SK-N-SH treated with all-trans-retinoic acid at 6 μM for 48 hours (cell line): ENCODE results near the gene ADARB2.

Experiments
- ATAC-seq: fragments of 200-7000 bp; cut with Tn5 transposase; 3 replicates; pipeline ENCODE4 v1.9.1; 2020; ENCODE audit warnings: mild to moderate bottlenecking, moderate library complexity
- BACH2 ChIP-seq: fragments of 250-450 bp; sonication (Bioruptor Pico); IDR thresholded peaks from 2 replicates; pipeline ENCODE4 v1.9.0; 2021; ENCODE audit warnings: mild to moderate bottlenecking, borderline replicate concordance
- ESRRG ChIP-seq: fragments of 250-450 bp; sonication (Bioruptor Pico); IDR thresholded peaks from 2 replicates; pipeline ENCODE4 v1.6.1; 2021; ENCODE audit warnings: mild to moderate bottlenecking
- GLIS3 ChIP-seq: fragments of 250-450 bp; sonication (Bioruptor Pico); IDR thresholded peaks from 2 replicates; pipeline ENCODE4 v1.5.0; 2020; ENCODE audit warnings: mild to moderate bottlenecking, moderate library complexity
- ISL1 ChIP-seq: fragments of 250-450 bp; sonication (Bioruptor Pico); IDR thresholded peaks from 2 replicates; pipeline ENCODE4 v2.1.2; 2022; ENCODE audit warnings: mild to moderate bottlenecking, moderate library complexity
- OSR1 ChIP-seq: fragments of 250-450 bp; sonication (Bioruptor Pico); IDR thresholded peaks from 2 replicates; pipeline ENCODE4 v1.8.0; 2022; ENCODE audit warnings: moderate library complexity, mild to moderate bottlenecking, inconsistent platforms
- PPARA ChIP-seq: fragments of 250-450 bp; sonication (Bioruptor Pico); IDR thresholded peaks from 2 replicates; pipeline ENCODE4 v1.5.0; 2020; ENCODE audit warnings: mild to moderate bottlenecking, borderline replicate concordance
- TCF4 ChIP-seq: fragments of 250-450 bp; sonication (Bioruptor Pico); IDR thresholded peaks from 2 replicates; pipeline ENCODE4 v1.8.0; 2021; ENCODE audit warnings: mild to moderate bottlenecking, moderate library complexity, borderline replicate concordance
- TOX ChIP-seq: fragments of 250-450 bp; sonication (Bioruptor Pico); IDR thresholded peaks from 2 replicates; pipeline ENCODE4 v1.8.0; 2021; ENCODE audit warnings: mild to moderate bottlenecking, moderate library complexity, borderline replicate concordance
- ZC3H10 ChIP-seq: fragments of 250-450 bp; sonication (Bioruptor Pico); IDR thresholded peaks from 2 replicates; pipeline ENCODE4 v1.5.1; 2021; ENCODE audit warnings: mild to moderate bottlenecking, moderate library complexity
- ZFP3 ChIP-seq: fragments of 250-450 bp; sonication (Bioruptor Pico); IDR thresholded peaks from 2 replicates; pipeline ENCODE4 v1.5.0; 2020; ENCODE audit warnings: mild to moderate bottlenecking, moderate library complexity
- ZNF565 ChIP-seq: fragments of 450-650 bp; formaldehyde crosslinking; conservative IDR thresholded peaks from 2 replicates; pipeline ENCODE4 v1.5.0; 2020; ENCODE audit warnings: low read depth, mild to moderate bottlenecking, moderate library complexity
- TF ChIP-seq, protein P1 (sequence below): fragments of 250-450 bp; sonication (Bioruptor Pico); IDR thresholded peaks from 2 replicates; pipeline ENCODE4 v1.5.0; 2020; ENCODE audit warnings: mild to moderate bottlenecking, moderate library complexity
- TF ChIP-seq, protein P2 (sequence below): fragments of 250-450 bp; sonication (Bioruptor Pico); IDR thresholded peaks from 2 replicates; pipeline ENCODE4 v1.8.0; 2021; ENCODE audit warnings: low read depth, mild to moderate bottlenecking, moderate library complexity, borderline replicate concordance
- TF ChIP-seq, protein P3 (sequence below): fragments of 250-450 bp; sonication (Bioruptor Pico); IDR thresholded peaks from 2 replicates; pipeline ENCODE4 v1.5.1; 2020; ENCODE audit warnings: low read depth, mild to moderate bottlenecking, moderate library complexity
- TF ChIP-seq, protein P4 (sequence below): fragments of 250-450 bp; sonication (Bioruptor Pico); IDR thresholded peaks from 2 replicates; pipeline ENCODE4 v1.5.1; 2021; ENCODE audit warnings: mild to moderate bottlenecking, moderate library complexity
- TF ChIP-seq, protein P5 (sequence below): fragments of 250-450 bp; sonication (Bioruptor Pico); IDR thresholded peaks from 2 replicates; pipeline ENCODE4 v1.8.0; 2020; ENCODE audit warnings: mild to moderate bottlenecking, moderate library complexity, borderline replicate concordance

ADARB2 gene

DNA sequence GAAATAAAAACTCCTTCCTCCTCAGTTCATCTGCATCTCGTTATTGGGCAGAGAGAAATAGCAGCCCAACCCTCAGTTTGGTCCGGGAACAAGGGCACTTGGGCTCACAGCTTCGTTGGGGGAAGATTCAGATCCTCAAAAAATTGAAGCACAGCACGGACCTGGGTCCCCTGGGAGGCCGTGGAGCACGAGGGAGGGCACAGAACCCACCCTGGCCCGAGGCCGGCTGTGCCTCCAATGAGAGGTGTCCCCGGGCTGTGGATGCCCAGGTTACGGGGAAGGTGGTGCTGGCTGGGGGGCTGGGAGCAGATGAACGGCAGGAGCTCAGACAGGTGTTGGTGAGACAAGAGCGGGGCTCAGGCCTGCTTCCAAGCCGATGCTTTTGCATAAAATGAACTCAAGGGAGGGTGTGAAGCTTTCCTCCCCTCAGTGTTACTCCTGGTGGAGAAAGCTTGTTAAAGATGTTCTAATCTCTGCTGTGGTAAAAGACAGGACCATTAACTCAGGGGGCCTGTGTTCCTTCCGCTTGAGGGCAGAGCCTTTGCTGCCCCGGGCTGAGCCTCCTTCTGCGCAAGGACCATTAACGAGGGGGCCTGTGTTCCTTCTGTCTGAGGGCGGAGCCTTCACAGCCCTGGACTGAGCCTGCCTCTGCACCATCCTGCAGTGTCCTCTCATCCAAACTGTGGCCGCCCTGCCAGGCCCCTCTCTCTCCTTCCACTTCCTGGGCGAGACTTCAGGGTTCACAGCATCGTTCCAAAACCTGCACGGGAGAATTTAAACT is 302.2 kb downstream of the ADARB2 start:
- TF ChIP-seq ZFP3 (CRISPR knock-in tag) (no peak), PPARA (no peak), TCF4 (CRISPR knock-in tag) (no peak), ZNF565 (CRISPR knock-in tag) (no peak), ESRRG (no peak), BACH2 (CRISPR knock-in tag) (no peak), ZC3H10 (CRISPR knock-in tag) (no peak)
- TF ChIP-seq, protein P1, sequence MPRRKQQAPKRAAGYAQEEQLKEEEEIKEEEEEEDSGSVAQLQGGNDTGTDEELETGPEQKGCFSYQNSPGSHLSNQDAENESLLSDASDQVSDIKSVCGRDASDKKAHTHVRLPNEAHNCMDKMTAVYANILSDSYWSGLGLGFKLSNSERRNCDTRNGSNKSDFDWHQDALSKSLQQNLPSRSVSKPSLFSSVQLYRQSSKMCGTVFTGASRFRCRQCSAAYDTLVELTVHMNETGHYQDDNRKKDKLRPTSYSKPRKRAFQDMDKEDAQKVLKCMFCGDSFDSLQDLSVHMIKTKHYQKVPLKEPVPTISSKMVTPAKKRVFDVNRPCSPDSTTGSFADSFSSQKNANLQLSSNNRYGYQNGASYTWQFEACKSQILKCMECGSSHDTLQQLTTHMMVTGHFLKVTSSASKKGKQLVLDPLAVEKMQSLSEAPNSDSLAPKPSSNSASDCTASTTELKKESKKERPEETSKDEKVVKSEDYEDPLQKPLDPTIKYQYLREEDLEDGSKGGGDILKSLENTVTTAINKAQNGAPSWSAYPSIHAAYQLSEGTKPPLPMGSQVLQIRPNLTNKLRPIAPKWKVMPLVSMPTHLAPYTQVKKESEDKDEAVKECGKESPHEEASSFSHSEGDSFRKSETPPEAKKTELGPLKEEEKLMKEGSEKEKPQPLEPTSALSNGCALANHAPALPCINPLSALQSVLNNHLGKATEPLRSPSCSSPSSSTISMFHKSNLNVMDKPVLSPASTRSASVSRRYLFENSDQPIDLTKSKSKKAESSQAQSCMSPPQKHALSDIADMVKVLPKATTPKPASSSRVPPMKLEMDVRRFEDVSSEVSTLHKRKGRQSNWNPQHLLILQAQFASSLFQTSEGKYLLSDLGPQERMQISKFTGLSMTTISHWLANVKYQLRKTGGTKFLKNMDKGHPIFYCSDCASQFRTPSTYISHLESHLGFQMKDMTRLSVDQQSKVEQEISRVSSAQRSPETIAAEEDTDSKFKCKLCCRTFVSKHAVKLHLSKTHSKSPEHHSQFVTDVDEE (CRISPR knock-in tag): no peak
- TF ChIP-seq, protein P2, sequence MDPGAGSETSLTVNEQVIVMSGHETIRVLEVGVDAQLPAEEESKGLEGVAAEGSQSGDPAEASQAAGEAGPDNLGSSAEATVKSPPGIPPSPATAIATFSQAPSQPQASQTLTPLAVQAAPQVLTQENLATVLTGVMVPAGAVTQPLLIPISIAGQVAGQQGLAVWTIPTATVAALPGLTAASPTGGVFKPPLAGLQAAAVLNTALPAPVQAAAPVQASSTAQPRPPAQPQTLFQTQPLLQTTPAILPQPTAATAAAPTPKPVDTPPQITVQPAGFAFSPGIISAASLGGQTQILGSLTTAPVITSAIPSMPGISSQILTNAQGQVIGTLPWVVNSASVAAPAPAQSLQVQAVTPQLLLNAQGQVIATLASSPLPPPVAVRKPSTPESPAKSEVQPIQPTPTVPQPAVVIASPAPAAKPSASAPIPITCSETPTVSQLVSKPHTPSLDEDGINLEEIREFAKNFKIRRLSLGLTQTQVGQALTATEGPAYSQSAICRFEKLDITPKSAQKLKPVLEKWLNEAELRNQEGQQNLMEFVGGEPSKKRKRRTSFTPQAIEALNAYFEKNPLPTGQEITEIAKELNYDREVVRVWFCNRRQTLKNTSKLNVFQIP (CRISPR knock-in tag): no peak
- TF ChIP-seq, protein P3, sequence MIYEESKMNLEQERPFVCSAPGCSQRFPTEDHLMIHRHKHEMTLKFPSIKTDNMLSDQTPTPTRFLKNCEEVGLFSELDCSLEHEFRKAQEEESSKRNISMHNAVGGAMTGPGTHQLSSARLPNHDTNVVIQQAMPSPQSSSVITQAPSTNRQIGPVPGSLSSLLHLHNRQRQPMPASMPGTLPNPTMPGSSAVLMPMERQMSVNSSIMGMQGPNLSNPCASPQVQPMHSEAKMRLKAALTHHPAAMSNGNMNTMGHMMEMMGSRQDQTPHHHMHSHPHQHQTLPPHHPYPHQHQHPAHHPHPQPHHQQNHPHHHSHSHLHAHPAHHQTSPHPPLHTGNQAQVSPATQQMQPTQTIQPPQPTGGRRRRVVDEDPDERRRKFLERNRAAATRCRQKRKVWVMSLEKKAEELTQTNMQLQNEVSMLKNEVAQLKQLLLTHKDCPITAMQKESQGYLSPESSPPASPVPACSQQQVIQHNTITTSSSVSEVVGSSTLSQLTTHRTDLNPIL (CRISPR knock-in tag): no peak
- TF ChIP-seq, protein P4, sequence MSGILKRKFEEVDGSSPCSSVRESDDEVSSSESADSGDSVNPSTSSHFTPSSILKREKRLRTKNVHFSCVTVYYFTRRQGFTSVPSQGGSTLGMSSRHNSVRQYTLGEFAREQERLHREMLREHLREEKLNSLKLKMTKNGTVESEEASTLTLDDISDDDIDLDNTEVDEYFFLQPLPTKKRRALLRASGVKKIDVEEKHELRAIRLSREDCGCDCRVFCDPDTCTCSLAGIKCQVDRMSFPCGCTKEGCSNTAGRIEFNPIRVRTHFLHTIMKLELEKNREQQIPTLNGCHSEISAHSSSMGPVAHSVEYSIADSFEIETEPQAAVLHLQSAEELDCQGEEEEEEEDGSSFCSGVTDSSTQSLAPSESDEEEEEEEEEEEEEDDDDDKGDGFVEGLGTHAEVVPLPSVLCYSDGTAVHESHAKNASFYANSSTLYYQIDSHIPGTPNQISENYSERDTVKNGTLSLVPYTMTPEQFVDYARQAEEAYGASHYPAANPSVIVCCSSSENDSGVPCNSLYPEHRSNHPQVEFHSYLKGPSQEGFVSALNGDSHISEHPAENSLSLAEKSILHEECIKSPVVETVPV (CRISPR knock-in tag): no peak
- TF ChIP-seq, protein P5, sequence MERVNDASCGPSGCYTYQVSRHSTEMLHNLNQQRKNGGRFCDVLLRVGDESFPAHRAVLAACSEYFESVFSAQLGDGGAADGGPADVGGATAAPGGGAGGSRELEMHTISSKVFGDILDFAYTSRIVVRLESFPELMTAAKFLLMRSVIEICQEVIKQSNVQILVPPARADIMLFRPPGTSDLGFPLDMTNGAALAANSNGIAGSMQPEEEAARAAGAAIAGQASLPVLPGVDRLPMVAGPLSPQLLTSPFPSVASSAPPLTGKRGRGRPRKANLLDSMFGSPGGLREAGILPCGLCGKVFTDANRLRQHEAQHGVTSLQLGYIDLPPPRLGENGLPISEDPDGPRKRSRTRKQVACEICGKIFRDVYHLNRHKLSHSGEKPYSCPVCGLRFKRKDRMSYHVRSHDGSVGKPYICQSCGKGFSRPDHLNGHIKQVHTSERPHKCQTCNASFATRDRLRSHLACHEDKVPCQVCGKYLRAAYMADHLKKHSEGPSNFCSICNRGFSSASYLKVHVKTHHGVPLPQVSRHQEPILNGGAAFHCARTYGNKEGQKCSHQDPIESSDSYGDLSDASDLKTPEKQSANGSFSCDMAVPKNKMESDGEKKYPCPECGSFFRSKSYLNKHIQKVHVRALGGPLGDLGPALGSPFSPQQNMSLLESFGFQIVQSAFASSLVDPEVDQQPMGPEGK (CRISPR knock-in tag): no peak
- ATAC-seq: no peak

DNA sequence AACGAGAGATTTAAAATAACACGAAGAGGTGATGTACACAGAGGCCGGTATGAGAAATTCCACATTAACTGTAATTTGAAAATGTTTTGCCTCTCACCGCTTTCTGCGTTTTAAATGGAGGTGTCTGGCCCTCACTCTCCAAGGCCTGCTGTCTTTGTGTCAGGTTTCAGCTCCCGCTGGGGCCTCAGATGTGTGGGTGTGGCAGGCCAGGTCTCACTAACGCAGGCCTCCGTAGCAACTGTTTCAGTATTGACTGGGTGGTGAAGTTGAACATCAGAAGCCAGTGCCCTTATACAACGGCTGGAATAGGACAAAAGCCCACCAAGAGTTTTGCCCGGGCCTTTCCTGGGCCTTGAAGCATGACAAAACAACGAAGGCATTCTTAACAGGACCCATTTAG is 303.1 kb downstream of the ADARB2 start:
- no peak for ATAC-seq
- TF ChIP-seq BACH2 (CRISPR knock-in tag) (no peak), ESRRG (no peak), TOX (no peak), ZC3H10 (CRISPR knock-in tag) (no peak), ZFP3 (CRISPR knock-in tag) (no peak), OSR1 (no peak), GLIS3 (CRISPR knock-in tag) (no peak), PPARA (no peak), ISL1 (CRISPR knock-in tag) (no peak), TCF4 (CRISPR knock-in tag) (no peak)
- TF ChIP-seq, protein P2 (CRISPR knock-in tag): no peak
- TF ChIP-seq, protein P4 (CRISPR knock-in tag): no peak
- TF ChIP-seq, protein P5 (CRISPR knock-in tag): no peak
- TF ChIP-seq, protein P3 (CRISPR knock-in tag): no peak
- TF ChIP-seq, protein P1 (CRISPR knock-in tag): no peak
